H1 (cell line): ENCODE measurements around the gene PAQR5. TPM values are rescaled to one million over a fixed set of nuclear protein-coding genes. Genes with fewer than 3 reads are reported as not detected.

Experiments
- ASH2L ChIP-seq: fragments of 200-600, 300-600 bp; sonication (generic); IDR thresholded peaks from one replicate; pipeline ENCODE4 v1.7.1; 2017; ENCODE audit warnings: low read length
- CHD7 ChIP-seq: fragments of 300-600 bp; sonication (generic); IDR thresholded peaks from 2 replicates; pipeline ENCODE4 v1.7.1; 2012; ENCODE audit warnings: low read length, moderate library complexity, mild to moderate bottlenecking, inconsistent platforms; ENCODE audit not compliant: insufficient replicate concordance
- PHF8 ChIP-seq: fragments of 200-600 bp; sonication (generic); conservative IDR thresholded peaks from 2 replicates; pipeline ENCODE4 v1.7.1; 2012; ENCODE audit warnings: low read depth, mild to moderate bottlenecking, inconsistent platforms, low read length, moderate library complexity
- POU5F1 ChIP-seq: IDR thresholded peaks from 2 replicates; pipeline ENCODE4 v1.6.1; 2011; ENCODE audit warnings: low read depth, mild to moderate bottlenecking, low read length, moderate library complexity
- polyA plus RNA-seq, 7 experiments: library from polyadenylated mRNA; depleted of rRNA in 3 of 7; stranded (reverse) in 5 of 7; unstranded in 2 of 7; fragments of >200 nt in 5 of 7; fragments of 200-250 nt in 2 of 7; gene quantifications; 1 replicate in 5 of 7; 2 replicates in 1 of 7; 4 replicates in 1 of 7; pipeline versions ENCODE4 v1.2.1 to v1.2.3, GENCODE V29; 2011 to 2013; ENCODE audit warnings: missing spikeins in 2 of 7, mixed read lengths in 2 of 7
- total RNA-seq: library from RNA; stranded (reverse); fragmentation: NEBNext Ultra II Directional; extraction: Animal tissue kit (Norgen Biotek cat#: 25700); gene quantifications from 2 replicates; pipeline ENCODE4 v1.2.1, GENCODE V29; 2021
- TF ChIP-seq, protein P1 (sequence below): IDR thresholded peaks from 2 replicates; pipeline ENCODE4 v1.6.1; 2012; ENCODE audit warnings: low read length, inconsistent platforms

Gene PAQR5
- total and polyA plus RNA-seq, 2 of the 8 experiments (the other 6 are each of a cell fraction or from before 2014, with no cell fraction given) = 8.7 to 18.1 TPM

DNA sequence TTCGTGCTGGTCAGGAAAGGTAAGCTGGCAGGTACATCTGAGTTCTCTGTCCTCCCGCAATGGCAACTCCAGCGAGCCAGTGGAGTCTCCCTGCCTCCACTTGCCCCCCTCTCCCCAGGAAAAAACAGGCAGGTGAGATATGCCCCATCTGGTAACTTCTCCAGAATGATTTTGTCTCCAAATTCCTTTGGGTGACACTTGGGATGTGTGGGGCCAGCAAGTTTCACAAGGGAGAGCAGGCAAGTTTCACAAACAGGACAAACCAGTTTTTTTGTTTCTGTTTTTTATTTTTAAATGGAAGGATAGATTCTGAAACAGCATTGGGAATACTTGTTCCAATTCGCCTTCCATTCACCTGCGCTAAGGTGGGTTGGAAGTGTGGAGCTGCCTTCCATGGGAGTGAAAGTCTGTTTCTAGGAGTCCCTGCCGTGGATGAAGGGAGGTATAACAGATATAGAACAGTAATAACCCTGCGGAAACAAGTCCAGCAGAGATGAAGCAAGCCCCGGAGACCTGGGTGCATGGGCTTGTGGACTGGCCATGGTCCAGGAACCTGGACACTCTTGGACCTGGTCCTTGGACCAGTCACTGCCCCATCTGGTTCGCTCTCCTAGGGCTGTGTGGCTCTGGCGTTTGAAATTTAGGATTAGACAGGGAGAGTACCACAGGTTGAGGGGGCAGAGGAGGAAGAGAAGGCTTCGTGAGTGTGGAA is 92.5 kb downstream of the PAQR5 start (continued):
- TF ChIP-seq CHD7 = no peak
- TF ChIP-seq ASH2L = no peak
- TF ChIP-seq POU5F1 = no peak
- TF ChIP-seq, protein P1, sequence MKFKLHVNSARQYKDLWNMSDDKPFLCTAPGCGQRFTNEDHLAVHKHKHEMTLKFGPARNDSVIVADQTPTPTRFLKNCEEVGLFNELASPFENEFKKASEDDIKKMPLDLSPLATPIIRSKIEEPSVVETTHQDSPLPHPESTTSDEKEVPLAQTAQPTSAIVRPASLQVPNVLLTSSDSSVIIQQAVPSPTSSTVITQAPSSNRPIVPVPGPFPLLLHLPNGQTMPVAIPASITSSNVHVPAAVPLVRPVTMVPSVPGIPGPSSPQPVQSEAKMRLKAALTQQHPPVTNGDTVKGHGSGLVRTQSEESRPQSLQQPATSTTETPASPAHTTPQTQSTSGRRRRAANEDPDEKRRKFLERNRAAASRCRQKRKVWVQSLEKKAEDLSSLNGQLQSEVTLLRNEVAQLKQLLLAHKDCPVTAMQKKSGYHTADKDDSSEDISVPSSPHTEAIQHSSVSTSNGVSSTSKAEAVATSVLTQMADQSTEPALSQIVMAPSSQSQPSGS = no peak
- TF ChIP-seq PHF8 = no peak
- TF ChIP-seq, all 59 proteins: peak for 0
